Measurements from ENCODE around the gene PTPRR. TPM values are rescaled to one million over a fixed set of nuclear protein-coding genes. Genes with fewer than 3 reads are reported as not detected.
"Not testable (repeated sequence)": the region's sequence is repeated elsewhere in the genome, so short reads cannot be mapped to it uniquely, and the experiment has no call there.

PTPRR gene
- total and polyA plus RNA-seq, 11 donors = 0.21 to 1.0 (median 0.40) TPM; not detected in 1

DNA sequence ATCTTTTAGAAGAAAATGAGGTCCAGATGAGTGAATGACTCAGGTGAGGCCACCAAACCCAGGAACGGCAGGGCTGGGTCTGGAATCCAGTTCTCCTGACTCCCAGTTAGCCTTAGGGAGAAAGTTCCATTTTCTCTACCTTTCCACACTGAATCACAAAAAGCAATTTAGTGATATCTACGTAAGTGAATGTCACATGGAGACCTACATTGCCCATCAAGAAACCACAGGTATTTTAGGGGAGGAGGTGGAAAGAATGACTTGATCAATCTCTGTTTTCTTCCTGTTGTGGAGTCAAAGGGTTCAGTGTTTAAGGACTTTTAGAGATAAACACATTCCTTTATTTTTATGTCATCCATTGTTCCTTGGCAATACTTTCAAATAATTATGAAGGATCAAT is 176.4 kb downstream of the PTPRR start:
- TF ChIP-seq, protein P1, sequence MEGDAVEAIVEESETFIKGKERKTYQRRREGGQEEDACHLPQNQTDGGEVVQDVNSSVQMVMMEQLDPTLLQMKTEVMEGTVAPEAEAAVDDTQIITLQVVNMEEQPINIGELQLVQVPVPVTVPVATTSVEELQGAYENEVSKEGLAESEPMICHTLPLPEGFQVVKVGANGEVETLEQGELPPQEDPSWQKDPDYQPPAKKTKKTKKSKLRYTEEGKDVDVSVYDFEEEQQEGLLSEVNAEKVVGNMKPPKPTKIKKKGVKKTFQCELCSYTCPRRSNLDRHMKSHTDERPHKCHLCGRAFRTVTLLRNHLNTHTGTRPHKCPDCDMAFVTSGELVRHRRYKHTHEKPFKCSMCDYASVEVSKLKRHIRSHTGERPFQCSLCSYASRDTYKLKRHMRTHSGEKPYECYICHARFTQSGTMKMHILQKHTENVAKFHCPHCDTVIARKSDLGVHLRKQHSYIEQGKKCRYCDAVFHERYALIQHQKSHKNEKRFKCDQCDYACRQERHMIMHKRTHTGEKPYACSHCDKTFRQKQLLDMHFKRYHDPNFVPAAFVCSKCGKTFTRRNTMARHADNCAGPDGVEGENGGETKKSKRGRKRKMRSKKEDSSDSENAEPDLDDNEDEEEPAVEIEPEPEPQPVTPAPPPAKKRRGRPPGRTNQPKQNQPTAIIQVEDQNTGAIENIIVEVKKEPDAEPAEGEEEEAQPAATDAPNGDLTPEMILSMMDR (IDR thresholded peaks at IDR 0.05) = no peak
- DNase-seq (no peak), ATAC-seq (no peak)
- no peaks in the 10 kb centered on the region for H3K36me3 ChIP-seq
- H3K9me3 ChIP-seq = no peaks in the 10 kb centered on the region
- WGBS, 4 donors = 85 to 89% (median 86%) methylated on average over 2 of the region's 2 CpGs
- no peaks in the 10 kb centered on the region for H3K27me3 ChIP-seq
- no peaks in the 10 kb centered on the region for H3K4me1 ChIP-seq
- intact Hi-C loops (cut with DNase I) = loop anchor here in 1 of 10 donors (10.0 kb wide), 1 partner anchor 91 kb away; no protein-coding TSS in a partner anchor
- no peak overlapping the region for H3K4me3 ChIP-seq
- no peak overlapping the region for H3K27ac ChIP-seq

DNA sequence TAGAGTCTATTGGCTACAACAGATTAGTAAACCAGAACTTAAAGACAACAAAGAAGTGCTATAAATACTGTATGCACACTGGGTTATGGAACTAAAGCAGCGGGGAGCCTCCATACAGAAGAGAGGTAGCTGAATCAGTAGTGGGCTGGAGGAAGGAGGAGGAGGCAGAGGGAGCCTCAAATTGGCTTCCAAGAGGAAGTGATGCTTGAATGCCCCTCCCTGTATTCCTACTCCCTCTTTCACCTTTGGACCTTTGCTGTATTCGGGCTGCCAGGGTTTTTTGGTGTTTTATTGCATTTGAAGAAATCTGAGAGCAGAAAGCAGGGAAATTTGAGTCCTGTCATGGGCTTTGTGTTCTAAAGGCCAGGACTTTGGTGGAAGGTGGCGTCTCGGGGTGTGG is 179.3 kb downstream of the PTPRR start:
- intact Hi-C loops (cut with DNase I) = loop anchor here in 1 of 10 donors (10.0 kb wide), 1 partner anchor 94 kb away; no protein-coding TSS in a partner anchor
- WGBS, 4 donors = 73 to 88% (median 80%) methylated on average over 4 of the region's 4 CpGs
- H3K27me3 ChIP-seq = peaks cover 0 to 2% (median 0%) of the 10 kb centered on the region in 9 donors
- TF ChIP-seq, protein P1 (IDR thresholded peaks at IDR 0.05) = no peak
- no peaks in the 10 kb centered on the region for H3K4me1 ChIP-seq
- no peak overlapping the region for H3K4me3 ChIP-seq
- H3K9me3 ChIP-seq = no peaks in the 10 kb centered on the region
- ATAC-seq (no peak), DNase-seq (no peak)
- no peaks in the 10 kb centered on the region for H3K36me3 ChIP-seq
- H3K27ac ChIP-seq = no peak overlapping the region

DNA sequence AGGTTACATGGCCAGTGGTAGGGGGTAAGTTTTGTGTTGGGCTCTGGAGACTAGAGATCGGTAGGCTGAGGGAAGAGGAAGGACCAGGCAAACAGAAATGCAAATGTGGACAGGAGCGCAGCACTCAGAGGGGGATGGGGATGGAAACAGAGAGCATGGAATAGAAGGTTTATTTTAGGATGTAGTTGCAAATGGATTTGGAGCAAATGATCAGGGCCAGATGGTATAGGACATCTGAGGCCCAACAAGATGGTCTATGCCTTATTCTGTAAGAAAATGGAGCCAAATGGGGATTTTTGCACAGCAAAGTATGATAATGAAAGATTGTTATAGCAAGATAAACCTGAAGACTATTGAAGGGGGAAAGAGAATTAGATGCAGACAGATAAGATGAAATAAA is 180.8 kb downstream of the PTPRR start:
- Histone ChIP-seq H3K4me1 (no peaks in the 10 kb centered on the region), H3K36me3 (no peaks in the 10 kb centered on the region), H3K9me3 (no peaks in the 10 kb centered on the region), H3K27ac (no peak overlapping the region), H3K27me3 (peaks cover 0 to 2% (median 0%) of the 10 kb centered on the region in 9 donors), H3K4me3 (no peak overlapping the region)
- WGBS, 4 donors = 90 to 95% (median 91%) methylated on average over 2 of the region's 2 CpGs
- no peak for DNase-seq
- no peak for TF ChIP-seq POLR2A (IDR thresholded peaks at IDR 0.05)
- TF ChIP-seq, protein P1 (IDR thresholded peaks at IDR 0.05) = no peak
- intact Hi-C loops (cut with DNase I) = loop anchor here in 7 of 10 donors (5.0 to 10.0 kb wide), 11 partner anchors 95 to 865 kb away; no protein-coding TSS in a partner anchor
- no peak for ATAC-seq

DNA sequence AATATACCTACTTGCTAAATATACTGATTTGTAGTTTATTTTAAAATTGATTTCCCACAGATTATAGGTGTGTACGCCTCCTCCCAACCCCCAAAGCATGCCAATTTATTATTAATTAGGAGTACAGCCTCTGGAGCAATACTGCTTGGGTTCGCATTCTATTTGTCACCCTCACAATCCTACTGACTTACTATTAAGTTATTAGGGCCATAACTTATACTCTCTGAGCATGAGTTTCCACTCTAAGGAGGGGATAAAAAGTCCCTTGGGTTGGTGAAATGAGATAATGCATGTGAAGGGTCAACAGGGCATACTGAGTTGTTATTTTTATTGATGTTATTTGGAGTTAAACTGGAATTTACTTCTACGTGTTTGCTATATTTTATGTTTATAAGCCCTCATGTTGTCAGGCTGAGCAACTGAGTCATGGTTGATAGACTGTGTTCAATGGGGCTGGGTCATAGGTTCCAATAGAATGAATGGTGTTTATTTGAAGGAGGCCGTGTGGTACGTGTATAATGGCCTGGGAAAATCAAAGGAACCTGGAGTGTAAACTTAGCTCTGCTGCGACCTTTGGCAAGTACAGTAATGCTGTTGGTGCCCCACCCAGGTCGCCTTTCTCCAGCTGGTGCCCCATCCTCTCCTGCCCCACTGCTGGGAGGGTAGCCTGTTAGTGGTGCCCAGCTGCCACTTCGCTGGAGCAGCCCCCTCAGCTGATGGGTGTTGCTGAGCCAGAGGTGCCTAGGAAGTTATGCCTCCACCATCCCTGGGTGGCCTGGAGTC is 184.0 kb downstream of the PTPRR start:
- no peaks in the 10 kb centered on the region for H3K36me3 ChIP-seq
- no peak overlapping the region for H3K27ac ChIP-seq
- H3K9me3 ChIP-seq = no peaks in the 10 kb centered on the region
- no peaks in the 10 kb centered on the region for H3K4me1 ChIP-seq
- ATAC-seq (no peak), DNase-seq (no peak)
- no peak overlapping the region for H3K4me3 ChIP-seq
- 89 to 93% (median 91%) methylated on average over 8 of the region's 8 CpGs for WGBS, 4 donors
- TF ChIP-seq, protein P1 (IDR thresholded peaks at IDR 0.05) = no peak
- no peak for TF ChIP-seq POLR2A (IDR thresholded peaks at IDR 0.05)
- peaks cover 0 to 2% (median 0%) of the 10 kb centered on the region in 9 donors for H3K27me3 ChIP-seq
- intact Hi-C loops (cut with DNase I) = loop anchor here in 7 of 10 donors (5.0 to 10.0 kb wide), 10 partner anchors 108 to 862 kb away; no protein-coding TSS in a partner anchor

DNA sequence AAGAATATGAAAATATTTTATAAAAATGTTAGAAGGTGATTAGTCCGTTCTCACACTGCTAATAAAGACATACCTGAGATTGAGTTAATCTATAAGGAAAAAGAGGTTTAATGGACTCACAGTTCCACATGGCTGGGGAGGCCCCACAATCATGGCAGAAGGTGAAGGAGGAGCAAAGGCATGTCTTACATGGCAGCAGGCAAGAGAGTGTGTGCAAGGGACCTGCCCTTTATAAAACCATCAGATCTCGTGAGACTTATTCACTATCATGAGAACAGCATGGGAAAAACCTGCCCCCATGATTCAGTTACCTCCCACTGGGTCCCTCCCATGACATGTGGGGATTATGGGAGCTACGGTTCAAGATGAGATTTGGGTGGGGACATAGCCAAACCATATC is 185.3 kb downstream of the PTPRR start:
- not testable (repeated sequence) for H3K4me1 ChIP-seq, H3K36me3 ChIP-seq, H3K9me3 ChIP-seq, H3K27ac ChIP-seq, DNase-seq, H3K27me3 ChIP-seq, ATAC-seq, H3K4me3 ChIP-seq
- intact Hi-C loops (cut with DNase I) = loop anchor here in 7 of 10 donors (2.0 to 10.0 kb wide), 11 partner anchors 110 to 860 kb away; no protein-coding TSS in a partner anchor
- WGBS, 4 donors = 83 to 92% (median 90%) methylated on average over 3 of the region's 3 CpGs

Data from heart left ventricle (tissue), 16 donors.